Urothelium cell line (cell line): ENCODE measurements around the gene ARHGEF3.

ENCODE experiments used
- DNase-seq: peaks from one replicate; pipeline ENCODE4 v3.0.0; 2011; ENCODE audit warnings: low spot score, mixed read lengths
- FAIRE-seq: peaks from 2 replicates; lab custom pipeline; 2011; peaks lifted over from hg19 to GRCh38; lab: Jason Lieb, UNC

ARHGEF3 gene

DNA sequence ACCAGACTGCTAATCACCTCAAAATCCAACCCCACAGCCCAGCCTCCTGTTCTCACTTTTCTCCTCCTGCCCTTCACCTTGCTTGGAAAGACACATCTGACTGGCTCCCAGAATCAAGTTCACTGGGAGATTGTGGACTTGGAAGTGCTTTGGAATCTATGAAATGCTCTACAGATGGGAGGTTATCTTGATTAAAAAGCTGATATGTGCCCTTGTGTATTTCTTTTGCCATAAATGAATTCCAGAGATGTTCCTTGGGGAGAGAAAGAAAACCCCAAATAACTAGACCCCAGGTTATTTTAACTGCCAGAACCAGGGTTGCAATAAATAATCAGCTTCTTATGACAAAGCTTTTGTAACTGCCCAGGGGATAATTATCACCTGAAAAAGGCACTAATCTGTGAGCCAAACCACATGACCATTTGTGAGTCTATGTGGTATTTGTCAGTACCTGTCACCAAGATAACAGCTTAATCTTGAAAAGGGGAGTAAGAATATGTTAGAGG, 21.7 kb upstream of the ARHGEF3 start:
- DNase-seq (no peak), FAIRE-seq (no peak)

DNA sequence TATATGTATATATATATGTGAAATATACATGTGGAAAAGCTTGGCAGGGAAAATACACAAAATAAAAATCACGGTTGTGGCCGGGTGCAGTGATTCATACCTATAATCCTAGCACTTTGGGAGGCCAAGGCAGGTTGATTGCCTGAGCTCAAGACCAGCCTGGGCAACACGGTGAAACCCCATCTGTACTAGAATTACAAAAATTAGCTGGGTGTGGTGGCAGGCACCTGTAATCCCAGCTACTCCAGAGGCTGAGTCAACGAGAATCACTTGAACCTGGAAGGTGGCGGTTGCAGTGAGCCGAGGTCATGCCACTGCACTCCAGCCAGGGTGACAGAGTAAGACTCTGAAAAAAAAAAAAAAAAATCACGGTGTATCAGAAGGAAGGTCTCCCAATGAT, 20.8 kb upstream of the ARHGEF3 start:
- DNase-seq (no peak), FAIRE-seq (no peak)

DNA sequence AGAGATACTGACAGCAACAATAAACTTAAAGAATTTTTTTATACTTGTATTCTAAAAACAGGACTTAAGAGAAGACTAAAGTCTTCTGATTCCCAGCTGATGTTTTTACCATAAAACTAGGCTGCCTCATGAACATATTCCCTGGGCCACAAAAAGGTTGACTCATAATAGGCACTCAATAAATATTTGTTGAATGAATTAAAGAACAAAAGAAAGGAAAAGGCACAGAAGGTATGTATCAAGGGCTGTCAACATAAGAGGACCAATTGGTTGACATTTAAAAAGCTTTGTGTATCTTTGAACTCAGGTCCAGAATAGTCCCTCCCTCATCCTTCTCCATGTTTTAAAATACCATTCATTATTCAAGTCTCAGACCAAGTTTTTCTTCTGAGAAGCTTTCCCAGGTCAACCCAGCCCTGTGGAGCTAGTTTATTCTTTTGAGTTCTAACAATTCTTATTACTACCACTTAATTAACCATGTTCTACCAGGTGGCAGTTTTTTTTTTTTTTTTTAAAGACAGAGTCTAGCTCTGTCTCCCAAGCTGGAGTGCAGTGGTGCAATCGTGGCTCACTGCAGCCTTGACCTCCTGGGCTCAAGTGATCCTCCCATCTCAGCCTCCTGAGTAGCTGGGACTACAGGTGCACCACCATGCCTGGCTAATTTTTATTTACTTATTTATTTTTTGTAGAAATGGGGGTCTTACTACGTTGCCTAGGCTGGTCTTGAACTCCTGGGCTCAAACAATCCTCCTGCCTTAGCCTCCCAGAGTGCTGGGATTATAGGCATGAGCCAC, 17.5 kb upstream of the ARHGEF3 start:
- no peak for DNase-seq
- FAIRE-seq, result no peak

DNA sequence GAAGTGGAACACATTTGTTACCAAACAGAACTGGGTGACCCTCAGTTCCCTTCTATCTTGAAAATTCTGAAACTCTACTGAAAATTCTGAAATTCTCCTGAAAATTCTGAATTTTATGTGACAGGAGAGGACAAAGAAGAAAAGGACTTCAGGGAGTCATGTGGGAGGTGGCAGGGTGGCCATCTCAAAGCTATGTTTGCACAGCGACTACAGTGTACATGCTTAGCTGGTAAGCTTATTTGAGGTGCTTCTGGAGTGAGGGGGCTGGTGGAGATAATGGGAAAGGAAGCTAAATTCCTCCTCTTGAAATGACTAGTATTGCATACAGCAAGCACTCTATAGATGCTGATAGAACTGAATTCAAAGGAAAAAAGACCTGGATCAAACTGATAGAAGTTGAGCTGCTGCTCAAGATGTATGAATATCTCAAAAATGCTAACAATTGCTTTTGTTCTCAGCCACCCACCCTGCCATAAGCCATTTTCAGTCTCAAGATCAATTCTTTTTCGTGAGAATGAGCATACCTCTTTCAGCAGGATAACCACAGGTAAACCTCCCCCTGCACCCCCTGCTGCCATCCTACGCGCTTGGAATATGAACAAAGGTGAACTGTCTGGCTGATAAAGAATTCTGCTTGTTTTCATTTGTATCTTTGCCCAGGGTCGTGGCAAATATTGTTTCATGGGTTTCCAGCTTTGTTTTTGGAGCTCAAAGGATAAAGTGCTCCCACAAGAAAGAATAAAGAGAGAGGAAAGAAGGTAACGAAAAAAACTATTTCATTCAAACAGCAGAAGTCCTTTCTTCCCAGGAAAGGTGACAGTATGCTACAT, 16.6 kb upstream of the ARHGEF3 start:
- FAIRE-seq (no peak), DNase-seq (no peak)

DNA sequence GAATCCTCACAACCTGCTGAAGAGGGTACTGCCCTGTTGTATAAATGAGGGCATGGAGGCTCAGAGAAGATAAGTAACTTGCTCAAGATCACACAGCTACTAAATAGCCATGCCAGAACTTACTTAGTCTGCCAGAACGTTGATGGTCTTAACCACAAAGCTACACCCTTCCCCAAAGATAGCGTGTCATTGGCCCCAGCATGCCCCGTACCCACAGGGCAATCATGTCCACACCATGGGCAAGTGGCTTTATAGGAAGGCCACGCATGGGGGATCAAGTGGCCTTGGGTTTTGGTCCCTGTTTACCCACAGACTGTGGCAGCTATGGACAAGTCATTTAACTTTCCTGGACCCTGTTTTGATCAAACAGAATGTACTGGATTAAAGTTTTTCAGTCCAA, 15.9 kb upstream of the ARHGEF3 start:
- no peak for DNase-seq
- FAIRE-seq, result no peak

DNA sequence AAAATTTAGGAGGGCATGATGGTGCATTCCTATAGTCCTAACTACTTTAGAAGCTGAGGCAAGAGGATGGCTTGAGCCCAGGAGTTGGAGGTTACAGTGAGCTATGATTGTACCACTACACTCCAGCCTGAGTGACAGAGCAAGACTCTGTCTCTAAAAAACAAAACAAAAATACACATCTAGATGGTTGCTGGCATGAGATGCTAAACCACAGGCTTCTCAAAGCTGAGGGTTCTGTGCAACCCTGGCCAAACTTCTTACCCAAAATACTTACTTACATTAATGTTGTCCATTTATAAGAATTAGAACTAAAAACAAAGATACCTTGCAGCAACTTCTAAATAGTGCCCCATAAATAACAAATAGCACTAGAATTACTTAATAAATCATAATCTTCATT, 14.3 kb upstream of the ARHGEF3 start:
- no peak for FAIRE-seq
- no peak for DNase-seq

DNA sequence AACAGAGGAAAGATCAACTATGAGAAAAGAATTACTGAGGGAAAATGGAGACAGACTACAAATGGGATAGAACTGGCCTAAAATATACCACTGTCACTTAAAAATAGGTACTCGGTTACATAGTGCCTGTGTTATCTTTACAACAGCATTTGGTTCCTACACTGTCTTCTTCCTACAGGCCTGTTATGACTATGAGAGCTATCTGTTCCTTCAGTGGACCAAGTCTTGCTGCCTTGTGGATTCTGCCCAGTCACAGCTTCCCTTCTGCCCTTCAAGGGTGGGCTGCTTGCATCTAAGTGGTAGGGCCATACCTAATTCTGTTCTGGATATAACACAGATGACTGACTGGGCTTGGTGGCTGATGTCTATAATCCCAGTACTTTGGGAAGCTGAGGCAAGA, 13.8 kb upstream of the ARHGEF3 start:
- DNase-seq, result no peak
- FAIRE-seq, result no peak

DNA sequence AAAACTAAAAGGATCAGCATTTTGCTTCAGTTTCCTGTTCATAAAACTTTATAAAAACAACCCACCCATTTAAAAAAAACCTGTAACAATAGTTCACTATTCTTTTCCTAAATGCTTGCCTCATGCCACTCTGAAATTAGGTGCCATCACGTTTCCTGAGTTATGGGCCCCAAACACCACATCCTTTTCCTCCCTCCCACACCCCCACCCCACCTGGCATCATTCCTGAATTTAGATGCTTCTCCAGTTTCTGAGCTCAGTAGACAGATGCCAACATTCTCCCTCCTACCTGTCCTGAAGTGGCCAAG, 11.9 kb upstream of the ARHGEF3 start:
- DNase-seq, result peak; percentile 44
- no peak for FAIRE-seq

DNA sequence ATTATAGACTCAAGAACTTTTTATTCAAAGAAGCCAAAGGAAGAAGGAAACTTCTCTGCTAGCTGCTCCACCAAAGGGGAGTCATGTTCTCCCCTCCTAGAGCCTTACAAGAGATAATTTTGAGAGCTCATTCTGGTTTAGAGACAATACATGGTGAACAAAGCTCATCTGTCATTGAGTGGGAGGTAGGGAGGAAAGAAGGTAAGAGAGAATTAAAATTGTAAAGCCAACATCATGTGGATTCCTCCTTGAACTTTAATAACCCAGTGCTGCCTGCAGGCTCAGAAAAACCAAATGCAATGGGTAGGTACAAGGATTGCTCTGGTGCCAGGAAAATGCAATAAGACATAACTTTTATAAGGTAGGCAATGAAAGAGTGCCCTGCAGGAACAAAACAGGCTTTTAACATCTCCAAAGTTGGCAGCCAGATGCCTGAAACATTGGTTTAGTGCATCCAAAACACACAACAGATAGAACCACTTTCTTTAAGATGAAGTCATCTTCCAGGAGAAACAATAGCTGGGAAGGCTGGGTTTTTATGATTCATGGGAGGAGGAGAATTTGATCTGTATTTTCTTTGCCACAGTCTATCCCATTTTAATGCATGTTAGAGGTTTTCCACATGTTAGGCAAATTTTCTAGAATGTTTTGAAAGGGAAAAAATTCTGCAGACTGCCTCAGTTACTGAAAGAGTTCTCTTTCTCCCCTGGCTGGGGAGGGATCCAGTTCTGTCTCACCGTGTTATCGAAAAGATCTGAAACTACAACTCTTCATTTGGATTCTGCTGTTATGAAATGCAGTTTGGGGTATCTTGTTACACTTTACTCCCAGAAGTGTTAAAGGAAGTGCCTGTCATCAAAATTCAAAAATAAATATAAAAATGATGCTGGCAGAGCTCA, 11.3 kb upstream of the ARHGEF3 start:
- DNase-seq (peak; percentile 49), FAIRE-seq (no peak)

DNA sequence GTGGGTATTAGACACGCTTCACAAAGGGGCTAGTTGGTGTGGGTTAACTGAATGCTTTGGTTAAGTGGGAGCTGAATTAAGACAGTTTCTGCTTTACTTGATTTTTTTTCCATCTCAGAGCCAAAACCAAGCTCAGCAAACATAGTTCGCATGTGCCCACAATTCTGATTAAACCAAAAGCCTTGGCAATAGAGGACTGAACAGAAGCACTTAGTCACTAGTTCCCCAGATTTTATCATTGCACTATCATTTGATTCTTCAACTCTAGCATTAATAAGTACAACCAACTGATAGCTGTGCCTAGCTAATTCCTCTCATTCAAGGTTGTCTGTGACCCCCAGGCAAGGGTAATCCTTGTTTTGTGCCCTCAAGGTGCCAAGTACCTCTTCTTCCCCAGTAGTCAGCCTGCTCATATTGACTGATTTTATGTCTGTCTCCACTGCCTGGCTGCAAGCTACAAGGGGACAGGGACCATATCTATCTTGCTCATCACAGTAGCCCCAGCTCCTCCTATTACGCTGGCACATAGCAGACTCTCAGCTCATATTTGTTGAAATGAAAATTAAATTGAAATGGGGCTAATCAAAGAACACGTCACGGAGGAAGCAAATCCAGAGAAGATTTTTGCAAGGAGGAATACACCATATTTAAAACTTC, 9.9 kb upstream of the ARHGEF3 start:
- DNase-seq (no peak), FAIRE-seq (no peak)

DNA sequence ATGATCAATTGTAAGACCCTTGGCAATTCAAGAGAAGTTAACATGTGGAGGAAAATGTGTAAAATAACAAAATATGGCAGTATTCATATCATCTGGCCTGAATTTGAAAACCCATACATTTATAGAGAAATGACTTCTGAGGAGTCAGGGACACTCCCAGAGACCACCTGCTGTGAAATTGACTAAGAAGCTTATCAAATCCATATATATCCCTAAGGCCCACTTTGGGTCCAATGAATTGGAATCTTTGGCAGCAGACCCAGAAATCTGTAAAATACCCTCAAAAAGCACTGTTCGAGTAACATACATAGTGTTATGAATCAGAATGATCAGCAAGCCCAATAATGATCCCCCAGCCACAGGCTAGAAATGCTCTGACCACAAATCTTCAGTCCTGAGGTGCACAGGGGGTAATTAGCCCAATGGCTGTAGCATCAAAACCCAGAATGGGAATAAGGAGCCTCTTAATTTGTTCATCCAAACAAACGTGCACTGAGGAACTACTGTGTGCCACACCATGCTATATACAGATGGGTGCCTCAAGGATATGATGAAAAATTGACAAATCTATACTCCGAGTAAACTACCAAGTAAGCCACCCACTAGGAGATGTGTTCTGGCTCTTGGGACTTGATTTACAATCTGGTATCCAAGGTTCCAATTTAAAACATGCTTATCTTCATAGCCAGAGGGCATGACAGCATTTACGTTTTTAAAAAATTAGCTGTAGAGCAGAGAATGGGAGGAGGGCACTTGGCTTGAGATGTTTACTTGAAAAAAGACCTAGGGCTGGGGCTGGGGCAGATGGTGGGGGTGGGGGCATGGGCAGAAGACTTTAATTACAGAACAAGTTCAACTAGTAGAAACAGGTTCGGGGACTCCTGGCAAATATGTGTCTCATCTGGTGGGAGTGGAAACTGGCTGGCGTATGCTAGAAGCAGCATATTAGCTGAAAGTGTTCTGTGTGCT, 9.1 kb upstream of the ARHGEF3 start:
- DNase-seq (no peak), FAIRE-seq (no peak)

DNA sequence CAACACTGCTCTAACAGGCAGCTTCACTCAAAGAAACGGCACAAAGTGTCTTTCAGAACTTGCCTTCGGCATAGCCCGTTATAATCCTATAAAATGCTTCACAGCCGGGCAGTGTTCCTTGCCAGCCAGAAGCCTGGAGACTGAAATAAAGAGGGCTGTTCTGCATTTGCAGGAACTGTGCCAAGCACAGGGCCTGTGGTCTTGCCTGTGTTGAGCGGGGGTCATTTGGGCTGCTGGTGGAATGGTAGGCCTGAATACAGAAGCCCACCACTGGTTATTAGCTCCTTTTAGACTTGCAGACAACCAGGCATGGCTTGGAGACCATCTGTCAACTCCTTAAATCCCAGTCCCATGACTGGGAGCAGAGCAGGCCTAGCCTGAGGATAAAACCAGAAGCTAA, 4.7 kb upstream of the ARHGEF3 start:
- no peak for FAIRE-seq
- no peak for DNase-seq

DNA sequence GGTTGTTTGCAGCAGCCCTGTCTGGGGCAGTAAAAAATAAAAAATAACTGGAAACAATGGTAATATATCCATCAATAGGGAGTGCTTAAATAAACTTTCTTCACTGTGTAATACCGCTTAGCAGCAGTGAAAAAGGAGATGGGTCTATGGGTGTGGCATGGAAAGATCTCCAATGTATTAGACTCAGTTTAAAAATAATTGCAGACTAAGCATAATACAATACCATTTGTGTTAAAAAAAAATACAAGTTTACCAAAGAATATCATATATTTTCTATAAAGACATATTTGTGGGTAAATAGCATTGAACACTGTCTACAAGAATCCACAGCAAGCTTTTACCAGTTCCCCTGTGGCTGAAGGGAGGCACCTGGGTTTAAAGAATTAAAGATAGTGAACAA, 1.0 kb upstream of the ARHGEF3 start:
- FAIRE-seq (no peak), DNase-seq (no peak)

DNA sequence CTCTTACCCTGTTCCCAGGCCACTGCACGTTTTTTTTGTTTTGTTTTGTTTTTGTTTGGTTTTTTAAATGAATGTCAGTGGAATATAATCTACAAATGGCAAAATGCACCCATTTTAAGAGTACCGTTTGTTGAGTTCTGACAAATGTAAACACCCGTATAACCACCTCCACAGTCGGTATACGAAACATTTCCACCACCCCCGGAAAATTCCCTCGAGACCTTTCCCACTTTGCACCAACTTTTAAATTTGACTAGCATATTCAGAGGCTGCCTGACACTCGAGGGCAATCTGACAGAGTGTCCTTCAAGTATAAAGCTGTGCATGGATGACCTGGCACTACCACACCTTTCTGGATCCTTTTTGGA, 613 bp upstream of the ARHGEF3 start:
- no peak for DNase-seq
- no peak for FAIRE-seq

DNA sequence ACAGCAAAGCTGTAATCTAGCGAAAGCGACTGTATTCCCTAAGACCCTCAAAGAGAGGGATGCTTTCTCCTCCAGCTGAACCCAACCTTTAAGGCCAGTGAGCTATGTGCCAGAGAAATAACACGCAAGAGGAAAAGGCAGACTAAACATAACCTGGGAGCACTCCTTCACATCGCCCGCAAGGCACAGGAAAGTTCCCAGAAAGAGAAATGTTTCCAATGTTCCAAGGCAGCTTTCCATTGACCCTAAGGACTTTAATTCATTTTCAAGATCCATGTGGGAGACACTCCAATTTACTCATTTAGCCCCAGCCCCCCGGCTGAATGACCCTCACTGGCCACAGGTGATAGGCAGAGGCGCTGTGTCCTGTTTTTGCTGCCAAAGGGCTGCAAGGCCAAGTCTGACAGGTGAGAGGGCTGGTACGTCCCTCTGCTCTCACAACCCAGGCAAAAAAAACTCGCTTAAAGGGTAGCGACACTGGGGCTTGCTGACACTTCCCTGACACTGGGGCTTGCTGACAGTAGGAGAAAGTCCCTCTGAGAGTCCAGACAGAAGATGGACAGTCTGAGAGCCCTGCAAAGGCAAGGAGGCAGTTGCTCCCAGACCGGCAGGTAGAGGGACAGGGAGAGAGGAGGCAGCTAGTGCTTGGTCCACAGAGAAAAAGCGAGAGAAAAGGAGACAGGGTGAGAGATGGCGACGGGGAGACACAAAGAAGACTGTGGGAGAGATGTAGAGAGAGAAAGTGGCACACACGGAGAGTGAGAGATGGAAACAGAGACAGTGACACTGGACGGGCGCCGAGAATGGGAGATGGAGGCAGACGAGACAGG, 702 bp downstream of the ARHGEF3 start:
- DNase-seq (no peak), FAIRE-seq (no peak)

DNA sequence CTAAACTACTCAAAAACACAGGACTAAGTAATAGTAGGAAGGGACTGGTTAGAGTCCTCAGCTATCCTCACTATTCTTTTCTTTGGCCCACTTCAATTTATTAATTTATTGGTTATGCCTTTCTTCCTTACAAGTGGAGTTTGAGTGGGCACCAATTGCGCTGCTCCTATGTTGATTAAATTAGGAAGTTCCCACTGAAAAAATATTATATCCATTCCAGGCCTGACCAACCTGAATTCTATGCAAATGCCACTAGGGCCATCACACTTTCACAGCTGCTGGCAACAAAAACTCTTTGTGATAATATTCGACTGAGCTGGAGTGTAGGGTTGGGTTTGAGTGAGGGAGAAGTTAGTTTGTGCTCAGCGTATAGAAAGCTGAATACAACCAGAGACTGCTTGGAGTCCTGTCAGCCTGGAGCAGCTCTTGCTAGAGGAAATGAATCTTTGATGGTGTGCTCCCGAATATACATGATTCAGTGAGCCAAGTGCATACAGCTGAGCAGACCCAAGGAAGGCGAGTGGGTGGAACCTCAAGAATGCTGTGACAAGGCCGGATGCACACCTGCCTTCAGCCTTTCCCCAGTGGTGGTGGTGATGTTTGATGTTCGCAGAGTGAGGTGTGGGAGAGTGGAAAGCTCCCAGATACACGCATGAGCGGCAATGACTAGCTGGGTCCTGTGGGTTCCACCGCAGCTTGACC, 1.5 kb downstream of the ARHGEF3 start:
- FAIRE-seq, result no peak
- DNase-seq, result peak; percentile 27

DNA sequence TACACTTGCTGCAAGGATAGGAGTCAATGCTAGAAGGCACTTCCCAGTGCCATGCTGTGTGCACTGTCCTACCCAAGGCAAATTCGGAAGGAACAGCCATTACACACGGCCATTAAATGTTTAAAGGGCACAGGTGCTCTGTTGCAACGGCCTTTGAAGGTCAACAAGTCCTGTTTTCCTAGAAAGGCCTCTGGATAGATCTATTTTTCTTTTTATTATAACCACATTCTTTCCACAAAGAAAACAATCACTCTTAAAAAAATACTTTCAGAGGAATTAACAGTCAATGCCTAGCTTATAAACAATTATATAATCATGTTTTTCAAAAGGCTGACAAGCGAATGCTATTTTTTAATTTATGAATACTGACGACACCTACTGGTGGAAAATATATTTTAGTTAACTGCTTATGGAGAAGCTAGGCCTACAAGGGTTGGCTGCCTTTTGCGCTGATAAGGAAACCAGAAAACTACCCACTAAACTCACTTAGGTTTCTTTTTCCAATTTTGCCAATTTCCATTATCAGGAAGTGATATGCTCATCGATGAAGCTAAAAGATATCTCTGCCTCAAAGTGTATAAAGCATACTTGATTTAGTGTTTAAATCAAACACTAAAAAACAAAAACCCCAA, 2.4 kb downstream of the ARHGEF3 start:
- no peak for FAIRE-seq

DNA sequence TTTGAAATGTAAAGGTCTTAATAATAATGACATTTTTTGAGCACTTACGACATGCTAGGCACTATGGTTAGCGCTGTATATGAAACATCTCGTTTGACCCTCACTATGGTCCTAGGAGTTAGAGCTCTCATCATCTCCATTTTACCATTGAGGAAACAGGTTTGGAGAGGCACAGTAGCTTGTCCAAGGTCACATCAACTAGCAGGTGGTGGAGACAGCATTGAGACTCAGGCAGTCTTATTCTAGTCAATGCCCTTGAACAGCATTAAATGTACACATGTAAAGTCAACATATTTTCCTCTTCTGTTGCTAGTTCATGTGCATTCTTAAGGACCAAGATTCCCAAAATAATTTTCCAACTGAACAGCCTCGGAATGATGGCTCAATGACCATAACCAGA, 4.8 kb downstream of the ARHGEF3 start:
- no peak for FAIRE-seq

More for the DNA sequence above, 2.4 kb downstream of the ARHGEF3 start:
- peak; percentile 39 for DNase-seq

More for the DNA sequence above, 4.8 kb downstream of the ARHGEF3 start:
- DNase-seq, result no peak
